ENCODE results near the gene DNMT1. TPM values are rescaled to one million over a fixed set of nuclear protein-coding genes. Genes with fewer than 3 reads are reported as not detected.

The DNMT1 gene
- total RNA-seq, 2 donors from 2014 or later: 163 to 189 TPM

- no peaks in the 10 kb centered on the region for H3K4me1 ChIP-seq (ENCODE audit: control insufficient read depth, insufficient read depth, low read length)
- TF ChIP-seq CTCF (conservative IDR thresholded peaks at IDR 0.05): no peak
- no peak for DNase-seq
- no peak overlapping the region for H3K9ac ChIP-seq (ENCODE audit: extremely low read depth, low read length, poor library complexity, severe bottlenecking)
- H3K9me3 ChIP-seq (ENCODE audit: control insufficient read depth, low read length): no peaks in the 10 kb centered on the region
- no peak overlapping the region for H3K27ac Mint-ChIP-seq
- peaks cover 4% of the 10 kb centered on the region for H3K9me3 Mint-ChIP-seq
- no peaks in the 10 kb centered on the region for H3K4me1 Mint-ChIP-seq
- WGBS, 2 experiments (ENCODE audit: insufficient coverage in 1 of 2, insufficient read length in 1 of 2): 76 to 100% methylated on average over 2 to 4 of the region's 4 CpGs
- no peak overlapping the region for H3K27ac ChIP-seq (ENCODE audit: low read depth, low read length)
- H3K4me3 Mint-ChIP-seq: no peak overlapping the region
- no peak overlapping the region for H3K4me3 ChIP-seq (ENCODE audit: low read length)
- H3K36me3 ChIP-seq (ENCODE audit: control insufficient read depth, insufficient read depth, low read length): no peaks in the 10 kb centered on the region
- no peaks in the 10 kb centered on the region for H3K36me3 Mint-ChIP-seq (ENCODE audit: low read depth)
- H3K27me3 Mint-ChIP-seq (ENCODE audit: insufficient read depth): peaks cover 3% of the 10 kb centered on the region
- H3K27me3 ChIP-seq (ENCODE audit: control insufficient read depth, insufficient read depth, low read length, poor library complexity, severe bottlenecking): no peaks in the 10 kb centered on the region
These were observed 14.6 kb upstream of the DNMT1 start for GRCh38 chr19:10209315-10209714.

GRCh38 chr19:10207026-10207425 is 12.3 kb upstream of the DNMT1 start:
- no peak overlapping the region for H3K9ac ChIP-seq (ENCODE audit: extremely low read depth, low read length, poor library complexity, severe bottlenecking)
- Mint-ChIP-seq H3K9me3 (peaks cover 4% of the 10 kb centered on the region), H3K27ac (no peak overlapping the region), H3K4me3 (no peak overlapping the region), H3K27me3 (ENCODE audit: insufficient read depth) (peaks cover 3% of the 10 kb centered on the region), H3K36me3 (ENCODE audit: low read depth) (no peaks in the 10 kb centered on the region), H3K4me1 (no peaks in the 10 kb centered on the region)
- H3K9me3 ChIP-seq (ENCODE audit: control insufficient read depth, low read length): no peaks in the 10 kb centered on the region
- H3K27ac ChIP-seq (ENCODE audit: low read depth, low read length): no peak overlapping the region
- H3K4me1 ChIP-seq (ENCODE audit: control insufficient read depth, insufficient read depth, low read length): no peaks in the 10 kb centered on the region
- no peak for DNase-seq
- 87 to 89% methylated on average over 1 of the region's 1 CpG for WGBS, 2 experiments (ENCODE audit: insufficient coverage in 1 of 2, insufficient read length in 1 of 2)
- H3K27me3 ChIP-seq (ENCODE audit: control insufficient read depth, insufficient read depth, low read length, poor library complexity, severe bottlenecking): no peaks in the 10 kb centered on the region
- no peaks in the 10 kb centered on the region for H3K36me3 ChIP-seq (ENCODE audit: control insufficient read depth, insufficient read depth, low read length)
- no peak overlapping the region for H3K4me3 ChIP-seq (ENCODE audit: low read length)
- TF ChIP-seq CTCF (conservative IDR thresholded peaks at IDR 0.05): no peak

GRCh38 chr19:10206226-10206885 is 11.6 kb upstream of the DNMT1 start:
- no peaks in the 10 kb centered on the region for H3K36me3 Mint-ChIP-seq (ENCODE audit: low read depth)
- DNase-seq: no peak
- Histone ChIP-seq H3K9ac (ENCODE audit: extremely low read depth, low read length, poor library complexity, severe bottlenecking) (no peak overlapping the region), H3K4me1 (ENCODE audit: control insufficient read depth, insufficient read depth, low read length) (no peaks in the 10 kb centered on the region), H3K27ac (ENCODE audit: low read depth, low read length) (no peak overlapping the region), H3K9me3 (ENCODE audit: control insufficient read depth, low read length) (no peaks in the 10 kb centered on the region), H3K27me3 (ENCODE audit: control insufficient read depth, insufficient read depth, low read length, poor library complexity, severe bottlenecking) (no peaks in the 10 kb centered on the region), H3K36me3 (ENCODE audit: control insufficient read depth, insufficient read depth, low read length) (no peaks in the 10 kb centered on the region), H3K4me3 (ENCODE audit: low read length) (no peak overlapping the region)
- H3K9me3 Mint-ChIP-seq: peaks cover 4% of the 10 kb centered on the region
- H3K4me1 Mint-ChIP-seq: no peaks in the 10 kb centered on the region
- H3K27ac Mint-ChIP-seq: no peak overlapping the region
- H3K27me3 Mint-ChIP-seq (ENCODE audit: insufficient read depth): peaks cover 3% of the 10 kb centered on the region
- WGBS, 2 experiments (ENCODE audit: insufficient coverage in 1 of 2, insufficient read length in 1 of 2): 87% methylated on average over 10 of the region's 10 CpGs
- TF ChIP-seq CTCF (conservative IDR thresholded peaks at IDR 0.05): no peak
- H3K4me3 Mint-ChIP-seq: no peak overlapping the region
